HG03378 (cell line): ENCODE data around the gene CHRM1.
"Not testable (repeated sequence)": the region's sequence is repeated elsewhere in the genome, so short reads cannot be mapped to it uniquely, and the experiment has no call there.

ENCODE experiments used
- ATAC-seq: cut with Tn5 transposase; IDR thresholded peaks from one replicate; pipeline ENCODE4 v1.9.1; 2021; ENCODE audit warnings: mild to moderate bottlenecking, moderate library complexity; ENCODE audit not compliant: unreplicated experiment

The CHRM1 gene

GRCh38 chr11:62880231-62880802, 40.8 kb downstream of the CHRM1 start:
- ATAC-seq = peak; percentile 25

- no peak for ATAC-seq
Observed at GRCh38 chr11:62879235-62879978, 41.8 kb downstream of the CHRM1 start.

GRCh38 chr11:62876712-62877111, 44.5 kb downstream of the CHRM1 start:
- ATAC-seq = no peak

DNA sequence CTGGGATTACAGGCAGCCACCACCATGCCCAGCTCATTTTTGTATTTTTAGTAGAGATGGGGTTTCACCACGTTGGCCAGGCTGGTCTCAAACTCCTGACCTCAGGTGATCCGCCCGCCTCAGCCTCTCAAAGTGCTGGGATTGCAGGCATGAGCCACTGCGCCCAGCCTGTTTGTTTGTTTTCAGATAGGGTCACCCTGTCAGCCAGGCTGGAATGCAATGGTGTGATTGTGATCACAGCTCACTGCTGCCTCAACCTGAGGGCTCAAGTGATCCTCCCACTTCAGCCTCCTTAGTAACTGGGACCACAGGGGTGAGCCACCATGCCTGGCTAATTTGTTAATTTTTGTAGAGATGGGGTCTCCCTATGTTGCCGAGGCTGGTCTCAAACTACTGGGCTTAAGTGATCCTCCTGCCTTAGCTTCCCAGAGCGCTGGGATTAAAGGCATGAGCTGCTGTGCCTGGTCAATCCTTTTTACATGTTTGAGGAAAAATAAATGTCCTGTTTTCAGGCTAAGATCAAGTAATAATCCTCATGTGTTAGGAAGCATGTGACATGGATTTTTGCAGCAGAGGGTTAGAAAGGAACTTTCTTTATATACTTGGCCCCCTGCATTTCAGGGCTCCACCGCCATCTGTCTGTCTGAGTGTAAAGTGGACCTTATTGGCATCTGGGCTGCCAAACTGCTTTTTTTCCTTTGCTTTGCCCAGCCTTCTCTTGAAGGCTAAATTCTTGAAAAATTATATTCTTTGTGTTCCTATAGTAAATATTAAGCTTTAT, 45.3 kb downstream of the CHRM1 start:
- no peak for ATAC-seq

GRCh38 chr11:62874851-62875250, 46.3 kb downstream of the CHRM1 start:
- ATAC-seq = no peak

DNA sequence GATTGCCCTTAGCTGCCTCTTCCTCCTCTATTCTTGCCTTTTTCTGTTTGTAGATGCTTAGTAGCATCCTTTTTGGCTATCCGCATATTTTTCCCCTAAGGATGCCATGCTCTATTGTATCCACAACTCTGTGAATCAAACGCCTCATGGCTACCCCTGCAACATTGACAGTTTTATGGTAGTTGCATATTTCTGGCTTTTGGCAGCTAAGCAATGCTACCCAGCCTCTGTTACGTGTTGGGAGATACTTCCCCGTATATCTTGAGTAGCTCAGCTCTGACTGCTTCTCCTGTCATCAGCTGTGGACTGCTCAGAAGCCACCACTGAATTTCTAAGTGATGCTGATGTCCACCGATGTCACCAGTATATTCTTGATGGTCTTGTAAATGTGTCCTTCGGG, 55.5 kb downstream of the CHRM1 start:
- ATAC-seq = no peak

- ATAC-seq = no peak
Observed at GRCh38 chr11:62863687-62864335, 57.4 kb downstream of the CHRM1 start.

DNA sequence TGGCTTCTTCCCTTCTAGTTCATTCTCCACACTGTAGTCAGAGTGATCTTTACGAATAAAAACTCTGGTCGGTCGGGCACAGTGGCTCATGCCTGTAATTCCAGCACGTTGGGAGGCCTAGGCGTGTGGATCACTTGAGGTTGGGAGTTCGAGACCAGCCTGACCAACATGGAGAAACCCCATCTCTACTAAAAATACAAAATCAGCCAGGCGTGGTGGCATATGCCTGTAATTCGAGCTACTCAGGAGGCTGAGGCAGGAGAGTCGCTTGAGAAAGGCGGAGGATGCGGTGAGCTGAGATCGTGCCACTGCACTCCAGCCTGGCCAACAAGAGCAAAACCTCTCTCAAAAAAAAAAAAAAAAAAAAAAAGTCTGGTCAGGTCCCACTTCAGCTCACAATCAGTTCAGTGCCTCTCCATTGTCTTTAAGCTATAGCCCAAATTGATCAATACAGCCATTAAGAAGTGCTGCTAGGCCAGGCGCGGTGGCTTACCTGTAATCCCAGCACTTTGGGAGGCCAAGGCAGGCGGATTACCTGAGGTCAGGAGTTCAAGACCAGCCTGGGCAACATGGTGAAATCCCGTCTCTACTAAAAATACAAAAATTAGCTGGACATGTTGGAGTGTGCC, 59.5 kb downstream of the CHRM1 start:
- ATAC-seq = not testable (repeated sequence)

GRCh38 chr11:62860835-62861563, 60.2 kb downstream of the CHRM1 start:
- no peak for ATAC-seq

GRCh38 chr11:62859281-62859703, 61.9 kb downstream of the CHRM1 start:
- not testable (repeated sequence) for ATAC-seq
